Gastroesophageal sphincter (tissue), 4 donors: ENCODE measurements around the gene EBF4. TPM values are rescaled to one million over a fixed set of nuclear protein-coding genes. Genes with fewer than 3 reads are reported as not detected.

Experiments
- ATAC-seq: fragments of 150-250 bp; one replicate; pipeline ENCODE4 v1.9.1; 2016; ENCODE audit warnings: mild to moderate bottlenecking, moderate library complexity
- H3K27ac ChIP-seq, 4 donors: fragments of 200-600 bp; sonication (generic) in 3 of 4; 1 replicate in 3 of 4; 2 replicates in 1 of 4; pipeline ENCODE4 v1.5.1; 2016 to 2019
- H3K27me3 ChIP-seq: fragments of 200-600 bp; sonication (generic); one replicate; pipeline ENCODE4 v1.5.1; 2019
- H3K36me3 ChIP-seq, 2 donors: fragments of 200-600 bp; sonication (generic); one replicate each; pipeline ENCODE4 v1.5.1; 2019; ENCODE audit warnings: control low read depth in 1 of 2
- H3K4me1 ChIP-seq, 3 donors: fragments of 200-600 bp; sonication (generic); 1 replicate in 2 of 3; 2 replicates in 1 of 3; pipeline ENCODE4 v1.5.1; 2016 to 2019; ENCODE audit warnings: control low read depth in 2 of 3
- H3K4me3 ChIP-seq, 2 donors: fragments of 200-600 bp; sonication (generic); one replicate each; pipeline ENCODE4 v1.5.1; 2019; ENCODE audit warnings: mild to moderate bottlenecking in 1 of 2, moderate library complexity in 1 of 2
- H3K9me3 ChIP-seq, 3 donors: fragments of 200-600 bp; sonication (generic); one replicate each; pipeline ENCODE4 v1.5.1; 2017 to 2019; ENCODE audit warnings: control low read depth in 2 of 3
- CTCF ChIP-seq, 4 experiments: fragments of 200-600 bp in 2 of 4; fragments of 450-650 bp in 2 of 4; sonication (generic) in 1 of 4; IDR thresholded peaks; one replicate each; pipeline ENCODE4 v1.5.1; 2017 to 2019; ENCODE audit warnings: antibody characterized with exemption in 4 of 4, mild to moderate bottlenecking in 2 of 4, moderate library complexity in 2 of 4
- EP300 ChIP-seq: sonication (generic); formaldehyde crosslinking; IDR thresholded peaks from one replicate; pipeline ENCODE4 v1.6.1; 2017; ENCODE audit warnings: antibody characterized with exemption, mild to moderate bottlenecking
- POLR2A ChIP-seq, 2 donors: fragments of 450-650 bp; IDR thresholded peaks; one replicate each; pipeline ENCODE4 v1.6.1; 2017; ENCODE audit warnings: antibody characterized with exemption in 2 of 2, mild to moderate bottlenecking in 2 of 2, moderate library complexity in 1 of 2
- POLR2AphosphoS5 ChIP-seq: sonication (generic); formaldehyde crosslinking; IDR thresholded peaks from one replicate; pipeline ENCODE4 v1.6.1; 2017; ENCODE audit warnings: antibody characterized with exemption
- WGBS, 2 donors: methylation state at CpG; one replicate each; pipeline ENCODE4 v1.1.5; 2018; ENCODE audit warnings: low coverage in 1 of 2; 5-methylcytosine and 5-hydroxymethylcytosine counted together
- total RNA-seq, 4 donors: library from RNA; depleted of rRNA; stranded (reverse); fragments of >200 nt; gene quantifications; one replicate each; pipeline ENCODE4 v1.1.0, GENCODE V29; 2016

The EBF4 gene
- total RNA-seq, 4 donors from 2014 or later, result 14.5 to 36.6 (median 19.6) TPM

GRCh38 chr20:2657241-2657640 lies 35.3 kb upstream of the EBF4 start:
- Histone ChIP-seq H3K4me3 (no peak overlapping the region), H3K27ac (no peak overlapping the region), H3K36me3 (peaks cover 0 to 87% of the 10 kb centered on the region in 2 donors), H3K27me3 (no peaks in the 10 kb centered on the region), H3K9me3 (no peaks in the 10 kb centered on the region), H3K4me1 (peaks cover 0 to 27% (median 10%) of the 10 kb centered on the region in 3 donors)
- 64% methylated on average over 5 of the region's 5 CpGs; no CpG with 5 or more reads in 1 of the 2 donors for WGBS, 2 donors
- no peak for TF ChIP-seq EP300
- TF ChIP-seq POLR2A (IDR thresholded peaks at IDR 0.05), result no peak
- TF ChIP-seq POLR2AphosphoS5, result no peak
- TF ChIP-seq CTCF (IDR thresholded peaks at IDR 0.05), result no peak
- ATAC-seq, result no peak

- WGBS, 2 donors, result 86 to 89% methylated on average over 4 of the region's 5 CpGs
- Histone ChIP-seq H3K27me3 (no peaks in the 10 kb centered on the region), H3K4me3 (no peak overlapping the region), H3K9me3 (no peaks in the 10 kb centered on the region), H3K4me1 (peaks cover 0 to 32% (median 10%) of the 10 kb centered on the region in 3 donors), H3K27ac (no peak overlapping the region), H3K36me3 (peaks cover 0 to 92% of the 10 kb centered on the region in 2 donors)
- TF ChIP-seq POLR2A (IDR thresholded peaks at IDR 0.05) (no peak), CTCF (IDR thresholded peaks at IDR 0.05) (no peak), POLR2AphosphoS5 (no peak), EP300 (no peak)
- no peak for ATAC-seq
Measured at GRCh38 chr20:2657674-2658073, 34.9 kb upstream of the EBF4 start.

- ATAC-seq, result no peak
- no peaks in the 10 kb centered on the region for H3K27me3 ChIP-seq
- H3K4me3 ChIP-seq, result no peak overlapping the region
- no peak overlapping the region for H3K27ac ChIP-seq
- no peak for TF ChIP-seq CTCF (IDR thresholded peaks at IDR 0.05)
- no peak for TF ChIP-seq POLR2A (IDR thresholded peaks at IDR 0.05)
- TF ChIP-seq POLR2AphosphoS5, result no peak
- TF ChIP-seq EP300, result no peak
- H3K9me3 ChIP-seq, result no peaks in the 10 kb centered on the region
- WGBS, 2 donors, result 60 to 74% methylated on average over 2 to 8 of the region's 13 CpGs
- peaks cover 0 to 93% of the 10 kb centered on the region in 2 donors for H3K36me3 ChIP-seq
- peaks cover 0 to 34% (median 10%) of the 10 kb centered on the region in 3 donors for H3K4me1 ChIP-seq
Measured at GRCh38 chr20:2658414-2659354, 33.9 kb upstream of the EBF4 start.

- 89 to 92% methylated on average over 2 to 8 of the region's 10 CpGs for WGBS, 2 donors
- no peak overlapping the region for H3K27ac ChIP-seq
- H3K4me1 ChIP-seq, result peaks cover 0 to 29% (median 7%) of the 10 kb centered on the region in 3 donors
- H3K36me3 ChIP-seq, result peaks cover 0 to 84% of the 10 kb centered on the region in 2 donors
- TF ChIP-seq POLR2AphosphoS5 (no peak), CTCF (IDR thresholded peaks at IDR 0.05) (no peak), EP300 (no peak), POLR2A (IDR thresholded peaks at IDR 0.05) (no peak)
- no peak overlapping the region for H3K4me3 ChIP-seq
- no peaks in the 10 kb centered on the region for H3K9me3 ChIP-seq
- H3K27me3 ChIP-seq, result no peaks in the 10 kb centered on the region
- ATAC-seq, result no peak
Measured at GRCh38 chr20:2659547-2659946, 33.0 kb upstream of the EBF4 start.
